HCT116 (cell line): ENCODE measurements around the gene CMIP.

ENCODE experiments used
- EGR1 ChIP-seq: IDR thresholded peaks from 2 replicates; pipeline ENCODE4 v1.6.1; 2012; ENCODE audit warnings: low read depth
- EZH2phosphoT487 ChIP-seq: fragments of 200-600 bp; IDR thresholded peaks from 2 replicates; pipeline ENCODE4 v1.6.1; 2018; ENCODE audit warnings: antibody characterized with exemption, borderline replicate concordance
- POLR2A ChIP-seq: IDR thresholded peaks from 2 replicates; pipeline ENCODE4 v1.7.0; 2011; ENCODE audit warnings: borderline replicate concordance; ENCODE audit not compliant: insufficient read depth, insufficient read length; ENCODE audit errors: extremely low read depth
- POLR2AphosphoS5 ChIP-seq: IDR thresholded peaks from 2 replicates; pipeline ENCODE4 v1.6.1; 2011; ENCODE audit warnings: mild to moderate bottlenecking, low read depth, low read length, moderate library complexity
- SIN3A ChIP-seq: IDR thresholded peaks from 2 replicates; pipeline ENCODE4 v1.6.1; 2012; ENCODE audit warnings: low read depth
- TCF7L2 ChIP-seq: IDR thresholded peaks from 2 replicates; pipeline ENCODE4 v1.7.0; 2011; ENCODE audit warnings: borderline replicate concordance, inconsistent platforms; ENCODE audit not compliant: insufficient read depth, insufficient read length; ENCODE audit errors: extremely low read depth
- TF ChIP-seq, protein P1 (sequence below), 3 experiments: fragments of 200-600 bp in 1 of 3; sonication (generic) in 1 of 3; IDR thresholded peaks in 2 of 3; conservative IDR thresholded peaks in 1 of 3; 2 replicates each; pipeline ENCODE4 v1.5.1; 2012 to 2017; ENCODE audit warnings: low read depth in 2 of 3, low read length in 2 of 3, antibody characterized with exemption in 1 of 3, borderline replicate concordance in 1 of 3, control low read depth in 1 of 3, mild to moderate bottlenecking in 1 of 3, mixed read lengths in 1 of 3, mixed run types in 1 of 3, moderate library complexity in 1 of 3; ENCODE audit not compliant: insufficient read depth in 1 of 3
- TF ChIP-seq, protein P2 (sequence below): IDR thresholded peaks from 2 replicates; pipeline ENCODE4 v1.6.1; 2012

DNA sequence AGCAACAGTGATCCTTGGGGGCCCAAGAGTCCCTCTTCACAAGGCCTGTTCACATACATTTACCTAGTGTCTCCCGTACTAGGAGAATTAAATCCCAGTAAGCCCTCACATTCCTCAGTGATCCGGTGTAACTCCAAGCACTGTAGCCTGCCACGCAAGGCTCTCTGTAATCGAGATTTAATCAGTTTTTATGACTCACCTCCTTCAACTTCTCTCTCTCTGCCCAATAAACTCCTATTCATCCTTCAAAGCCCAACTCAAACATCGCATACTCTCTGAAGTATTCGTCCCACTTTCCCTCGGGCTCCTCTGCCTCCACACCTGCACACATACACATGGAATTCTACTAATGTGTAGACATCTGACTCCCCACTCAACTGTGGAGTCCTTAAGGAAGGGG is 141.8 kb downstream of the CMIP start:
- TF ChIP-seq, protein P1, sequence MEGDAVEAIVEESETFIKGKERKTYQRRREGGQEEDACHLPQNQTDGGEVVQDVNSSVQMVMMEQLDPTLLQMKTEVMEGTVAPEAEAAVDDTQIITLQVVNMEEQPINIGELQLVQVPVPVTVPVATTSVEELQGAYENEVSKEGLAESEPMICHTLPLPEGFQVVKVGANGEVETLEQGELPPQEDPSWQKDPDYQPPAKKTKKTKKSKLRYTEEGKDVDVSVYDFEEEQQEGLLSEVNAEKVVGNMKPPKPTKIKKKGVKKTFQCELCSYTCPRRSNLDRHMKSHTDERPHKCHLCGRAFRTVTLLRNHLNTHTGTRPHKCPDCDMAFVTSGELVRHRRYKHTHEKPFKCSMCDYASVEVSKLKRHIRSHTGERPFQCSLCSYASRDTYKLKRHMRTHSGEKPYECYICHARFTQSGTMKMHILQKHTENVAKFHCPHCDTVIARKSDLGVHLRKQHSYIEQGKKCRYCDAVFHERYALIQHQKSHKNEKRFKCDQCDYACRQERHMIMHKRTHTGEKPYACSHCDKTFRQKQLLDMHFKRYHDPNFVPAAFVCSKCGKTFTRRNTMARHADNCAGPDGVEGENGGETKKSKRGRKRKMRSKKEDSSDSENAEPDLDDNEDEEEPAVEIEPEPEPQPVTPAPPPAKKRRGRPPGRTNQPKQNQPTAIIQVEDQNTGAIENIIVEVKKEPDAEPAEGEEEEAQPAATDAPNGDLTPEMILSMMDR (IDR thresholded peaks at IDR 0.05 in 2 of 3, conservative IDR thresholded peaks at IDR 0.05 in 1 of 3; ENCODE audit: borderline replicate concordance in 1 of 3, insufficient read depth in 1 of 3, low read depth in 2 of 3, low read length in 2 of 3) = no peak
- TF ChIP-seq POLR2AphosphoS5 (peak; percentile 36; the same call in 1 of the 2 replicates), POLR2A (no peak), TCF7L2 (peak; percentile 53), EZH2phosphoT487 (no peak), EGR1 (no peak), SIN3A (no peak)
- TF ChIP-seq, protein P2, sequence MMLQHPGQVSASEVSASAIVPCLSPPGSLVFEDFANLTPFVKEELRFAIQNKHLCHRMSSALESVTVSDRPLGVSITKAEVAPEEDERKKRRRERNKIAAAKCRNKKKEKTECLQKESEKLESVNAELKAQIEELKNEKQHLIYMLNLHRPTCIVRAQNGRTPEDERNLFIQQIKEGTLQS = no peak
